CD4-positive, alpha-beta T cell treated with Interleukin-10 for 1 hour (primary cell): Measurements from ENCODE around the gene CCDC80.
"Not testable (repeated sequence)": the region's sequence is repeated elsewhere in the genome, so short reads cannot be mapped to it uniquely, and the experiment has no call there.

Experiments
- DNase-seq: peaks from one replicate; pipeline ENCODE4 v3.0.0-alpha.2; 2020

The CCDC80 gene

DNA sequence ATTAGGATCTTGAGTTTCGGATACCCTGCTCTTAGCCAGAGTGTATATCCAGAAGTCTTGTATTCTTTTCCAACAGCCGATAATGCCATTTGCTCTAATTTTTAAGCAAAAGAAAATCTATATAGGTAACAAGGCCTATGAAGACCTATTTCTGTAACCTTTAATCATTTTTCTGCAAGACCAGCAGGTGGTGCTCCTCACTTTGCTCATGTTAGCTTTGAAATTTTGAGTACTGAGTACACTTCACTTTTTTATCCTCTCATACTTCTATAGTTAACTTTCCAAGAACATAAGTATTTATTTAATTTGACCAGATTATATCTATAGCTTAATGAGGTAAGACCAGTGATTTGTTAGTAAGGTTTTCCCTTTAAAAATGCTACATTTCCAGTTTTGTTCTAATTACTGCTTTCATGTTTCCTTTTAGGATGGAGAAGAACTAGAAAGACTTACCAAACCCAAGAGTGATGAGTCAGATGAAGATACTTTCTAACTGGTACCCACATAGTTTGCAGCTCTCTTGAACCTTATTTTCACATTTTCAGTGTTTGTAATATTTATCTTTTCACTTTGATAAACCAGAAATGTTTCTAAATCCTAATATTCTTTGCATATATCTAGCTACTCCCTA lies 58.6 kb downstream of the CCDC80 start:
- DNase-seq: peak; percentile 44

- DNase-seq: no peak
Observed at GRCh38 chr3:112579697-112580096, 61.2 kb downstream of the CCDC80 start.

DNA sequence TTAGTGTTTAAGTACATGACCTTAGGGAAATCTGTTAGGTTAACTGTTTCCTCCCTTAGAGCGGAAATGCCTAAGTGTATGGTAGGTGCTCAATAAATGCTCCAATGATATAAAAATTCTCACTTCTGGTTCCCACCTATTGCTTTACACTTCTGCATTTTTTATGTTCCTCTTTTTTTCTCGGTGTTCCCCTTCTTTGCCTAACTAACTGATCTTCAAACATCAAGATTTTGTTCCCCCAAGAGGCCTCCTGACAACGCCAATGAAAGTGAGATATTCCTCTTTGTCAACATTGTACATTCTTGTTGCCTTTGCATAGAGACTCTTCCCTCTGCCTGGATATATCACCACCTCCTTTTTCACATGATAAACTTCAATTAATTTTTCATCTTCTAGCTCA lies 61.7 kb downstream of the CCDC80 start:
- no peak for DNase-seq

DNA sequence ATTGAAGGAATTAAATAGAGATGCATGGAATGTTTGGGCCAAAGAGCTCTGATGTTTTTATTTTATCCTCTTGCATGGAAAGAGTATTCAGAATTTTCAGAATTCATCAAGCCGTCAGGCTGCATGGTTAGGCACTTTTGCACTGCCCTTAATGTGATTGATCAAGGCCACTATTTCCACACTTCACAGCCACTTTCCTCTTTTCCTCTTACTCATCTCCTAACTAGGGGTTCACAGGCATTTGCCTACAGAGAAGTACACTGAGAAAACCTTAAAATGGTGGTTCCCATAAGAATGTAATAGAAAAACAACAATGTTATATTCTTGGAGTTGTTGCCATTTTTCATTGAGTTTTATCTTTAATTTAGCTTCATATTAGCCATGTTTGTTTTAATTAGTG lies 68.2 kb downstream of the CCDC80 start:
- DNase-seq: no peak

DNA sequence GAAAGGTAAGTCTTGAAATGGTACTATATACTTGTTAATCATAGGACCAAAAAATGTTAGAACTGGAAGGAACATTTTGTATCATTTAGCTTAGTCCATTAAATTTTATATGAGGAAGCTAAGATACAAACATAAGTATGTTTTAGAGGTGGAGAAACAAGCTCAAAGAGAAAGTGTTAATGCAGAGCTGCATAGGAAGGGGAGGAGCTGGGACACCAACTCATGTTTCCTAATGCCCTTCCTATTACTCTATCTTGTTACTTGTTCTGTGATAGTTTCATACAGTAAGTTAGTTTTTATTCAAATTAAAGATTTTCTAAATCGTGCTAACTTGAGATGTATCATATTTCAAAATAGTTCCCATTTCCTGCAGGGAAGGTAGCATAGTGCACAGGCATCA lies 71.7 kb downstream of the CCDC80 start:
- no peak for DNase-seq

- no peak for DNase-seq
Observed at GRCh38 chr3:112568642-112569041, 72.3 kb downstream of the CCDC80 start.

- no peak for DNase-seq
Observed at GRCh38 chr3:112564940-112565305, 76.0 kb downstream of the CCDC80 start.

- DNase-seq: not testable (repeated sequence)
Observed at GRCh38 chr3:112564247-112564939, 76.5 kb downstream of the CCDC80 start.

DNA sequence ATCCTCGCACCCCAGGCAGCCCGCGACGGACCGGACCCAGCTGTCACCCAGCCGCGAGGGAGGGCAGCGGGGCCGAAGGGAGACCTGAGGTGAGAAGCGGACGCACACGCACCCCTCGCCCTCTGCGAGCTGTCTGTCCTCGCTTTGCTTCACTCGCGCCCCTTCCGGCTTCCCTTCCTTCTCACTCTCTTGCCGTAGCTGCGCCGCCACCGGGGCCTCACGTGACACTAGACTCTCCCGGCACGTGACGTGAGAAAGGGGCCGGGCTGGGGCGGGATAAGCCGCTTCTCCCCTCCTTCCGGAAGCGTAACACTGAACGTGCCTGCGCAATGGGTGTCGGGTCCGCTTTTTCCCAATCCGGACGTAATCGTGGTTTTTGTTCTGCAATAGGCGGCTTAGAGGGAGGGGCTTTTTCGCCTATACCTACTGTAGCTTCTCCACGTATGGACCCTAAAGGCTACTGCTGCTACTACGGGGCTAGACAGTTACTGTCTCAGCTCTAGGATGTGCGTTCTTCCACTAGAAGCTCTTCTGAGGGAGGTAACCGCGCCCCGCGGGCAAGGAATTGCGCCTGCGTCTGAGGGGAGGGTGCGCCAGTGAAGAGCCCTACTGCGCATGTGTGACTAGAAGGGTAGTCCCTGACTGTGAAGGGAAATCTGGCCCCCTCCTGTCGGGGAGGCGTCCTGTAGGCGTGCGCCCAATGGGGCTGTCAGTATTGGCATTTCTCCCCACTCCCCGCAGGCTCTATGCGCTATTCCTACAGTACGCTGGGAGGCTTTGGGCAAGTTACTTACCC lies 79.0 kb downstream of the CCDC80 start, which contains the start of the genes ATG3 and SLC35A5:
ATG3 (minus strand) TSS at position 229 of the 796 bp plus-strand sequence. CDS start 434 bp downstream, outside the sequence.
SLC35A5 (plus strand) TSS at position 312 of the 796 bp plus-strand sequence. CDS start 1,359 bp downstream, outside the sequence.
- peak; percentile 99 for DNase-seq

GRCh38 chr3:112561484-112561733 lies 79.5 kb downstream of the CCDC80 start:
- no peak for DNase-seq

DNA sequence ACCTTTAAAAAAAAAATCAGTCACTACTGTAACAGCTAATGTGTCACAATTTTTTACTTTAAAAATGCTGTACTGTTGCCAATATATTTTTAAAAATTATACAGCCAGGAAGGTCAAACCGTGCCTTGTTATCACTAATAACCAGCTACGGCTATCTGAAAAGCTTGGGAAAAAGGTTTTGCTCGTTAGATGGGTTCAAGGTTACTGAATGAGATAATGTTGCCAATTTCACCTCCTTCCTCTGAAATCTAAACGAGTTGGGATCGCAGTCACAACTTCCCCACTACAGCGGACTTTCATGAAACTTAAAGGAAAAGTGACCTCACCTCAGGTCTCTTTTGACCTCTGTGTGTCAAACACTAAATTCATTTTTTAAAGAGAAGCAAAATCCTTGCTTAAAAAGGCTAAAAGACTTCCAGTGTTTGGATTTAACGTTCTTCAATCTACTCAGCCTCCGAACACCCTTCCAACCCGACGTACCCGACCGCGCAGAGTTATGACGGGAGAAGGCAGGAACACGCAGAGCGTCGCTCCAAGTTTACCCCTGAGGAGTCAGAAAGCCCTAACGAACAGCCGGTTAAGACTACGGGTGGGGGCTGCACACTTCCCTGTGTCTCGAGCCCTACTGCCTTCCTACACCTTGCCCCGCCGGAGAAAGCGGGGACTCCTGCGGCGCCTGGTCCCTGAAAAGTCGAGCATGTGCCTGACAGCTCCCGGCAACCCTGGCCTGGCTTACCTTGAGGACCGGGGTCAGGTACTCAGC lies 80.0 kb downstream of the CCDC80 start:
- peak; percentile 65 for DNase-seq

DNA sequence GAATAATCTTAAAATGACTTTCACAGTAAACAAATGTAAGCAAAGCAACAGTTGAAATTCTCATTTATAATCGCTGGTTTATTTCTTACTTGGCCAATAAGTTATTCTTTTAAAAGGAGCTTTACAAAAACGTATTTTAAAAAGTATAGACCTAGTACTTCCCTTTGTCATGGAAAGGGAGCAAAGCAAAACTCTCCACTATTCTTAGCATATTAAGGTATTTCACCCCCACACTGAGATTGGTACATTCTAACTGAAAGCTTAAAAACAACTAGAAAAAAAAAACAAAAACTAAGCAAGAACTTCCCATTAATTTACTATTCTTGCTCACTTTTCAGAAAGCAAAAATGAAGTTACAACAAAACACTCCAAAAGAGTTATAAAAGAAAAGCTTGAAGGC lies 80.6 kb downstream of the CCDC80 start:
- DNase-seq: no peak

DNA sequence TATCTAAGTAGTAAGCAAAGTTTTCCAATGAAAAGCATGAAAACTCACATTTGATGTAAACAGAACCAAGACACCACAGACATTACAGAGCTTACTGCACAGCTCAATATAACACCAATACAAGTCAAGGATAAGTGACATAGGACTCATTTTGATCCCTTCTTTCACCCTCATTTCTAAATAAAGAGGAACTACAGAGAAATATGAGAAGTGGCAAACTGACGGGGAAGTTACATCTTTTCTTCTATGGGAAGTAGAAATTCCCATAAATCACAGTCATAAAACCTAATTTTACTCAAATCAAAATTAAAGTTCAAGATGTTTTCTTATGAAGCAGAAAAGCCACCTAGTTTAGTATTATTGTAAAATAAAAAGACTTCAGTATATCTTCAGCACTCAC lies 83.0 kb downstream of the CCDC80 start:
- DNase-seq: no peak

DNA sequence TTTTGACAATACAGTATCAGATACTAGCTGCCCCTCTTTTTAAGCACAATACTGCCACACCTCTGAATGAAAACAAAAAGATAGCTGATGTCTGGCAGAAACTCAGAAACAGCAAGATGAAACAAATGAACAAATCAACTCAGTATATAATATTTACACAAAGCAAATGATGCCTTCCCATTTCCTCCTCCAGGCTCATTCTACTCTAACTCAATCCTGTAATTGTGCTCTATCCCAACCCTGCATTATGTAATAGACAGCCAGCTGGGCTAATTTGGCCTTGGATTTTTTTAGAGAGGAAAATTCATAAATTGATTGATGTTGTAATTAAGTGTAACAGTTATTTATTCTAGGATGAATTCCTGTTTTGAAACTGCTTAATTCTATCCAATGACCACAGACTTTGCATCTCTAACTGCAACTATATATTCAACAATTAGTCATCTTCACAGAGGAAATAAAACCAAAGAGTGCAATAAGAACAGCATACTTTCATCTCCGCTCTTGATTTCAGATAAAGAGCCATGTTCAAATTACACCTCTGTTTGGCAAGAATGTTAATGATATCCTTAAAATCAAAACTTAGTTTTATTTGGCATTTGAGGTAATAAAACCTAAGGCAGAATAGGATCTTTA lies 85.3 kb downstream of the CCDC80 start:
- DNase-seq: no peak

DNA sequence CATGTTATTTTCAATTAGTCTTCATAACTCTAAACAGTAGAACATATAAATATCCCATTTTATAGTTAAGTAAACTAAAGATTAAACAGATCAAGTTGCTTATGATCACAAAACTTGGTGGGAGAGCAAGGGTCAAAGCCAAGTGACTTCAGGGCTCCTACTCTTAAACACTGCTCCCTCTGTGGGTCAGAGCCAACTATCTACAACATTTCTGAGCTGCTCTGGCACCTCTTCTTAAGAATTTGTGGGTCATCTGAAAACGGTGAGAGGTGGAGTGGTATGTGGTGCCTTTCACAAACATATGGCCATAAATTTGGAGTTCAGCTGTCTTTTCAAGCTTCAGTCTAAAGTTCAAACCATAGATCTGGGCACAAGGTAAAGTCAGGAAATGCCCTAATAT lies 90.1 kb downstream of the CCDC80 start:
- no peak for DNase-seq
